Measurements from ENCODE around the gene KCTD3.

DNA sequence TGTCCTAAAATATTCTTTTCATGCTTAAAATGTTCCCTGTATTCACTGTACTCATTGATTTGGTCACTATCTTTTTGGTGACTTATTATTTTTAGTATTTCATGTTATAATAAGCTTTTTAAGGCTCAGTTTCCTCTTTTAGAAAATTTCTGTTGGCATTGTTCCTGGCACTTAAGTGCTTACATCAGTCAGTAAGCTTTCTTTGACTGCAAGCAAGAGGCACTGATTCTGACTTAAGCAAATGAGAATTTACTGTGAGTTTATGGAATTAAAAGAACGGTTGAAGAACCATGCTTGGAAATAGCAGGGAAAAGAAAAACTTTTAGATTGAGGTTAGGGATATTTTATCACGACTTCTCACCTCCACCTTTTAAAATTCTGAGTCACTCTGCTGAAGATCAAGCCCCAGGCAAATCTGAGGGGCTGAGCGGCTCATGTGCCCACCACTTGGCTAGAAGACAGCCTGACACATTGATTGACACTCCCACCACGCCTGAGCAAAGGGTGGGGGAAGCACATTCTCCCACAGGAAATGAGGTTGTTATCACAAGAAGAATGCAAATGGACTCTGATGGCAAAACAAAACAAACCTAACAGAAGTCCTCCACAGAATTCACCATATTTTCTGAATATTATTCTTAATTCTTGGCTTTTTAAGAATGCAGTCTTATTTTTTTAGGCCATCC lies 102.8 kb downstream of the KCTD3 start:
- no peak for TF ChIP-seq CTCF (IDR thresholded peaks at IDR 0.05)
- no peak for TF ChIP-seq POLR2A (IDR thresholded peaks at IDR 0.05)

Data from heart left ventricle (tissue), 13 donors.